GM12878 (cell line): Measurements from ENCODE around the gene FGF1. TPM values are rescaled to one million over a fixed set of nuclear protein-coding genes. Genes with fewer than 3 reads are reported as not detected.

ENCODE experiments used
- ATAC-seq: fragments of 200-7000 bp; cut with Tn5 transposase; 3 replicates; pipeline ENCODE4 v1.9.1; 2020; ENCODE audit warnings: mild to moderate bottlenecking, moderate library complexity
- BruUV-seq: library from RNA; stranded (reverse); fragments of 400-500 nt; replicated peaks from 2 replicates; lab custom pipeline; 2021; lab: Mats Ljungman, UMichigan
- CTCF ChIA-PET: fragments of 300-600 bp; sonication (Branson Sonifier 250); formaldehyde crosslinking; extraction: SDS; loops from one replicate; lab custom pipeline; 2021; ENCODE audit warnings: inconsistent platforms; lab: Yijun Ruan, JAX
- POLR2A ChIA-PET: fragments of 350-600 bp; formaldehyde crosslinking; extraction: SDS; loops from one replicate; lab custom pipeline; 2021; ENCODE audit warnings: inconsistent platforms; lab: Charles Lee
- RAD21 ChIA-PET: fragments of 300-600 bp; sonication (Branson Sonifier 250); formaldehyde crosslinking; loops from one replicate; lab custom pipeline; 2023; ENCODE audit warnings: antibody characterized with exemption; ENCODE audit not compliant: unreplicated experiment; lab: Charles Lee
- SMC1A ChIA-PET: fragments of 300-600 bp; sonication (Branson Sonifier 250); formaldehyde crosslinking; loops from one replicate; lab custom pipeline; 2023; ENCODE audit not compliant: unreplicated experiment, uncharacterized antibody; lab: Charles Lee
- DNase-seq: peaks from one replicate; pipeline ENCODE4 v3.0.0-alpha.2; 2011; ENCODE audit warnings: low read depth, low spot score
- FAIRE-seq: peaks from 3 replicates; lab custom pipeline; 2011; peaks lifted over from hg19 to GRCh38; lab: Jason Lieb, UNC
- H2AFZ ChIP-seq: 2 replicates; pipeline ENCODE4 v1.6.0; 2011; ENCODE audit warnings: low read depth, low read length, control low read depth; ENCODE audit not compliant: control insufficient read depth
- H3K27ac ChIP-seq: 2 replicates; pipeline ENCODE4 v1.5.1; 2011; ENCODE audit warnings: control low read depth; ENCODE audit not compliant: control insufficient read depth, insufficient read depth
- H3K27me3 ChIP-seq, 2 experiments: replicated peaks in 1 of 2; 2 replicates each; pipeline versions ENCODE4 v1.6.0 to v1.6.1; 2011; ENCODE audit warnings: low read length in 1 of 2; ENCODE audit not compliant: control insufficient read depth in 2 of 2, insufficient read depth in 2 of 2
- H3K36me3 ChIP-seq, 2 experiments: 2 replicates each; pipeline ENCODE4 v1.5.1; 2011; ENCODE audit warnings: low read length in 1 of 2; ENCODE audit not compliant: control insufficient read depth in 2 of 2, insufficient read depth in 2 of 2
- H3K4me1 ChIP-seq: 2 replicates; pipeline ENCODE4 v1.6.1; 2011; ENCODE audit warnings: mild to moderate bottlenecking, low read length, moderate library complexity, mixed read lengths; ENCODE audit not compliant: control insufficient read depth, insufficient read depth
- H3K4me2 ChIP-seq: 2 replicates; pipeline ENCODE4 v1.6.0; 2011; ENCODE audit warnings: control low read depth; ENCODE audit not compliant: control insufficient read depth, insufficient read depth
- H3K4me3 ChIP-seq: fragments of 200-600 bp; sonication (generic); 2 replicates; pipeline ENCODE4 v1.5.1; 2016
- H3K79me2 ChIP-seq: 2 replicates; pipeline ENCODE4 v1.6.0; 2011; ENCODE audit warnings: low read length; ENCODE audit not compliant: control insufficient read depth, insufficient read depth
- H3K9ac ChIP-seq: 2 replicates; pipeline ENCODE4 v1.8.0; 2011; ENCODE audit warnings: low read length, control low read depth, mixed read lengths; ENCODE audit not compliant: control insufficient read depth, insufficient read depth
- H3K9me3 ChIP-seq: replicated peaks from 3 replicates; pipeline ENCODE4 v1.5.1; 2011; ENCODE audit warnings: mild to moderate bottlenecking, low read length; ENCODE audit not compliant: control insufficient read depth, insufficient read depth
- H4K20me1 ChIP-seq: 2 replicates; pipeline ENCODE4 v1.6.0; 2011; ENCODE audit not compliant: control insufficient read depth, insufficient read depth
- CBX3 ChIP-seq: fragments of 200-600 bp; sonication (generic); IDR thresholded peaks from 2 replicates; pipeline ENCODE4 v1.6.1; 2016; ENCODE audit warnings: low read depth, borderline replicate concordance
- CHD2 ChIP-seq: IDR thresholded peaks from 2 replicates; pipeline ENCODE4 v1.6.1; 2011; ENCODE audit warnings: low read depth, low read length, improper control_type of control experiment, borderline replicate concordance
- CHD4 ChIP-seq: fragments of 200-600 bp; sonication (generic); IDR thresholded peaks from 2 replicates; pipeline ENCODE4 v1.6.1; 2016; ENCODE audit warnings: mild to moderate bottlenecking
- ELK1 ChIP-seq: IDR thresholded peaks from 2 replicates; pipeline ENCODE4 v1.6.1; 2012; ENCODE audit warnings: low read depth, low read length, improper control_type of control experiment
- FOXM1 ChIP-seq: IDR thresholded peaks from 2 replicates; pipeline ENCODE4 v1.6.1; 2012; ENCODE audit warnings: low read depth, mild to moderate bottlenecking, inconsistent platforms, low read length, moderate library complexity
- IKZF1 ChIP-seq: fragments of 450-650 bp; conservative IDR thresholded peaks from 2 replicates; pipeline ENCODE4 v1.6.1; 2017; ENCODE audit warnings: antibody characterized with exemption, mild to moderate bottlenecking
- IKZF2 ChIP-seq, 2 experiments: fragments of 450-650 bp; IDR thresholded peaks; 2 replicates each; pipeline ENCODE4 v1.6.1; 2017; ENCODE audit warnings: mild to moderate bottlenecking in 2 of 2, moderate library complexity in 2 of 2
- RELB ChIP-seq: fragments of 450-650 bp; IDR thresholded peaks from 2 replicates; pipeline ENCODE4 v1.6.1; 2017; ENCODE audit warnings: low read depth, mild to moderate bottlenecking, moderate library complexity
- RFX5 ChIP-seq: IDR thresholded peaks from 2 replicates; pipeline ENCODE4 v1.6.1; 2011; ENCODE audit warnings: low read depth, low read length, improper control_type of control experiment
- ZBTB4 ChIP-seq: fragments of 450-650 bp; formaldehyde crosslinking; IDR thresholded peaks from 2 replicates; pipeline ENCODE4 v1.4.0; 2022; ENCODE audit warnings: mild to moderate bottlenecking, moderate library complexity
- ZBTB40 ChIP-seq: fragments of 450-650 bp; IDR thresholded peaks from 2 replicates; pipeline ENCODE4 v1.6.1; 2016; ENCODE audit warnings: mild to moderate bottlenecking, moderate library complexity, borderline replicate concordance
- ZNF622 ChIP-seq: fragments of 450-650 bp; IDR thresholded peaks from 2 replicates; pipeline ENCODE4 v1.6.1; 2017; ENCODE audit warnings: mild to moderate bottlenecking, inconsistent platforms
- WGBS: methylation state at CpG from one replicate; pipeline ENCODE4 v1.1.6; 2016; ENCODE audit warnings: low lambda C conversion rate; ENCODE audit not compliant: insufficient replicate concordance, insufficient coverage; ENCODE audit errors: missing lambda C conversion rate; 5-methylcytosine and 5-hydroxymethylcytosine counted together
- in situ Hi-C: fragments of 300-500 bp; cut with MboI; formaldehyde crosslinking; loops from 9 replicates; pipeline ENCODE4 v1.14.3; 2018; ENCODE audit warnings: mixed read lengths
- intact Hi-C: fragments of 100-400 bp; cut with micrococcal nuclease; formaldehyde crosslinking; loops from one replicate; pipeline ENCODE4 v1.14.2; 2022; ENCODE audit not compliant: unreplicated experiment
- polyA plus RNA-seq, 11 experiments: library from polyadenylated mRNA; depleted of rRNA in 4 of 11; unstranded in 6 of 11; stranded (reverse) in 5 of 11; fragments of >200 nt; fragmentation: Nextera tagmentation in 4 of 11; fragmentation: Illumina TruSeq in 1 of 11; extraction: Ambion mirVana in 4 of 11; extraction: Trizol in 1 of 11; gene quantifications; 1 replicate in 1 of 11; 2 replicates in 10 of 11; pipeline versions ENCODE4 v1.2.1 to v1.2.3, GENCODE V29; 2011 to 2016; ENCODE audit warnings: inconsistent platforms in 2 of 11, missing spikeins in 2 of 11, low read depth in 1 of 11
- total RNA-seq, 4 experiments: library from RNA; depleted of rRNA in 3 of 4; stranded (reverse); fragments of >200 nt in 3 of 4; fragmentation: Illumina TruSeq in 1 of 4; extraction: Trizol in 1 of 4; gene quantifications; 2 replicates each; pipeline versions ENCODE4 v1.2.1 to v1.2.3, GENCODE V29; 2013 to 2021

The FGF1 gene
- total and polyA plus RNA-seq, 10 of the 15 experiments (the other 5 are each of a cell fraction or from before 2014, with no cell fraction given) = not detected

GRCh38 chr5:142544071-142544753 is 141.7 kb downstream of the FGF1 start (continued):
- no peak for TF ChIP-seq ZBTB40

- no peaks in the 10 kb centered on the region for H3K27me3 ChIP-seq
- ChIA-PET RAD21 (no interaction called here), POLR2A (no interaction called here), CTCF (no interaction called here), SMC1A (no interaction called here)
- no peak overlapping the region for H3K27ac ChIP-seq
- no peak overlapping the region for H3K9ac ChIP-seq
- H2AFZ ChIP-seq = no peak overlapping the region
- DNase-seq (no peak), ATAC-seq (no peak), FAIRE-seq (no peak)
- H3K36me3 ChIP-seq = no peaks in the 10 kb centered on the region
- no peaks in the 10 kb centered on the region for H3K4me1 ChIP-seq
- no peaks in the 10 kb centered on the region for H3K9me3 ChIP-seq
- no peaks in the 10 kb centered on the region for H3K79me2 ChIP-seq
- no peak overlapping the region for H3K4me2 ChIP-seq
- in situ Hi-C loops = no loop called here
- no peak overlapping the region for H3K4me3 ChIP-seq
- H4K20me1 ChIP-seq = no peaks in the 10 kb centered on the region
- intact Hi-C loops = no loop called here
- no TSS peak for BruUV-seq
- 4% methylated on average over 3 of the region's 3 CpGs for WGBS
- no peak for TF ChIP-seq IKZF1
- no peak for TF ChIP-seq FOXM1
- TF ChIP-seq IKZF2 (IDR thresholded peaks at IDR 0.05) = no peak
- no peak for TF ChIP-seq CHD4
- TF ChIP-seq RELB = no peak
- TF ChIP-seq RFX5 = no peak
- TF ChIP-seq CBX3 = no peak
- TF ChIP-seq ELK1 = no peak
- TF ChIP-seq ZNF622 = no peak
- no peak for TF ChIP-seq ZBTB4 (CRISPR knock-in tag)
- TF ChIP-seq CHD2 = no peak
These were observed 143.0 kb downstream of the FGF1 start for GRCh38 chr5:142542906-142543305.
